A549 (cell line): ENCODE measurements around the gene ERICH6.

Source experiments
- CTCF ChIP-seq: fragments of >200 bp; sonication (Bioruptor Twin); formaldehyde crosslinking; IDR thresholded peaks from 3 replicates; pipeline ENCODE4 v1.5.1; 2016
- MAX ChIP-seq: IDR thresholded peaks from 2 replicates; pipeline ENCODE4 v1.6.1; 2012

GRCh38 chr3:150680562-150680961 is 23.2 kb downstream of the ERICH6 start:
- no peak for TF ChIP-seq CTCF
- TF ChIP-seq MAX, result no peak
